HL-60 (cell line): ENCODE data around the gene CCNY.

Experiments used
- GABPA ChIP-seq: IDR thresholded peaks from 2 replicates; pipeline ENCODE4 v1.6.1; 2012; ENCODE audit warnings: low read depth
- POLR2AphosphoS5 ChIP-seq: IDR thresholded peaks from 2 replicates; pipeline ENCODE4 v1.6.1; 2012; ENCODE audit warnings: low read depth
- SPI1 ChIP-seq: IDR thresholded peaks from 2 replicates; pipeline ENCODE4 v1.6.1; 2012; ENCODE audit warnings: low read depth, mild to moderate bottlenecking, borderline replicate concordance
- TF ChIP-seq, protein P1 (sequence below): IDR thresholded peaks from one replicate; pipeline ENCODE4 v1.5.1; 2011; ENCODE audit warnings: low read length, control low read depth, inconsistent platforms; ENCODE audit not compliant: insufficient read depth
- TF ChIP-seq, protein P2 (sequence below): IDR thresholded peaks from 2 replicates; pipeline ENCODE4 v1.6.1; 2012; ENCODE audit warnings: low read depth; ENCODE audit not compliant: insufficient replicate concordance

DNA sequence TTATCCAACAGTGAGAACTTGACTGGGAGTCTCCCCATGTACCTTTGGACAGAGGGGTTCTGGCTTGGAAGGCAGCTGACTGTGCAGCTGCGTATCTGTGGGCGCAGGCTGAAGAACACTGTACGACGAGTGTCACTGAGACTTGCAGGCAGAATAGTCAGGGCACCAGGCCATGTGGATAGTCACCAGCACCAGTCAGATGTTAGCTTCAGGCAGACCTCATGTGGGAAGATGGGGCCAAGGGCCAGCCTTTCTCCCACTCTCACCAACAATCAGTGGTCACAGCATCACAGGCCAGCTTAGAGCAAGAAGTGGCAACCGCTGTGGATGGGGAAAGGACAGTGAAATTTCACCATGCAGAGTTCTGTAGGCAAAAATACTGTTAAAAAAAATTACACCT, 225.4 kb downstream of the CCNY start:
- TF ChIP-seq, protein P1, sequence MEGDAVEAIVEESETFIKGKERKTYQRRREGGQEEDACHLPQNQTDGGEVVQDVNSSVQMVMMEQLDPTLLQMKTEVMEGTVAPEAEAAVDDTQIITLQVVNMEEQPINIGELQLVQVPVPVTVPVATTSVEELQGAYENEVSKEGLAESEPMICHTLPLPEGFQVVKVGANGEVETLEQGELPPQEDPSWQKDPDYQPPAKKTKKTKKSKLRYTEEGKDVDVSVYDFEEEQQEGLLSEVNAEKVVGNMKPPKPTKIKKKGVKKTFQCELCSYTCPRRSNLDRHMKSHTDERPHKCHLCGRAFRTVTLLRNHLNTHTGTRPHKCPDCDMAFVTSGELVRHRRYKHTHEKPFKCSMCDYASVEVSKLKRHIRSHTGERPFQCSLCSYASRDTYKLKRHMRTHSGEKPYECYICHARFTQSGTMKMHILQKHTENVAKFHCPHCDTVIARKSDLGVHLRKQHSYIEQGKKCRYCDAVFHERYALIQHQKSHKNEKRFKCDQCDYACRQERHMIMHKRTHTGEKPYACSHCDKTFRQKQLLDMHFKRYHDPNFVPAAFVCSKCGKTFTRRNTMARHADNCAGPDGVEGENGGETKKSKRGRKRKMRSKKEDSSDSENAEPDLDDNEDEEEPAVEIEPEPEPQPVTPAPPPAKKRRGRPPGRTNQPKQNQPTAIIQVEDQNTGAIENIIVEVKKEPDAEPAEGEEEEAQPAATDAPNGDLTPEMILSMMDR, result no peak
- no peak for TF ChIP-seq SPI1
- TF ChIP-seq, protein P2, sequence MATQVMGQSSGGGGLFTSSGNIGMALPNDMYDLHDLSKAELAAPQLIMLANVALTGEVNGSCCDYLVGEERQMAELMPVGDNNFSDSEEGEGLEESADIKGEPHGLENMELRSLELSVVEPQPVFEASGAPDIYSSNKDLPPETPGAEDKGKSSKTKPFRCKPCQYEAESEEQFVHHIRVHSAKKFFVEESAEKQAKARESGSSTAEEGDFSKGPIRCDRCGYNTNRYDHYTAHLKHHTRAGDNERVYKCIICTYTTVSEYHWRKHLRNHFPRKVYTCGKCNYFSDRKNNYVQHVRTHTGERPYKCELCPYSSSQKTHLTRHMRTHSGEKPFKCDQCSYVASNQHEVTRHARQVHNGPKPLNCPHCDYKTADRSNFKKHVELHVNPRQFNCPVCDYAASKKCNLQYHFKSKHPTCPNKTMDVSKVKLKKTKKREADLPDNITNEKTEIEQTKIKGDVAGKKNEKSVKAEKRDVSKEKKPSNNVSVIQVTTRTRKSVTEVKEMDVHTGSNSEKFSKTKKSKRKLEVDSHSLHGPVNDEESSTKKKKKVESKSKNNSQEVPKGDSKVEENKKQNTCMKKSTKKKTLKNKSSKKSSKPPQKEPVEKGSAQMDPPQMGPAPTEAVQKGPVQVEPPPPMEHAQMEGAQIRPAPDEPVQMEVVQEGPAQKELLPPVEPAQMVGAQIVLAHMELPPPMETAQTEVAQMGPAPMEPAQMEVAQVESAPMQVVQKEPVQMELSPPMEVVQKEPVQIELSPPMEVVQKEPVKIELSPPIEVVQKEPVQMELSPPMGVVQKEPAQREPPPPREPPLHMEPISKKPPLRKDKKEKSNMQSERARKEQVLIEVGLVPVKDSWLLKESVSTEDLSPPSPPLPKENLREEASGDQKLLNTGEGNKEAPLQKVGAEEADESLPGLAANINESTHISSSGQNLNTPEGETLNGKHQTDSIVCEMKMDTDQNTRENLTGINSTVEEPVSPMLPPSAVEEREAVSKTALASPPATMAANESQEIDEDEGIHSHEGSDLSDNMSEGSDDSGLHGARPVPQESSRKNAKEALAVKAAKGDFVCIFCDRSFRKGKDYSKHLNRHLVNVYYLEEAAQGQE, result no peak
- no peak for TF ChIP-seq GABPA
- no peak for TF ChIP-seq POLR2AphosphoS5
